K562 (cell line): Measurements from ENCODE around the gene SRPX.

Experiments
- BRCA1 ChIP-seq, 2 experiments: fragments of 450-650 bp in 1 of 2; sonication (generic) in 1 of 2; formaldehyde crosslinking in 1 of 2; IDR thresholded peaks; 2 replicates each; pipeline versions ENCODE4 v1.5.0 to v1.6.1; 2017 to 2020; ENCODE audit warnings: mild to moderate bottlenecking in 1 of 2, missing genetic modification reagents in 1 of 2
- CAMTA2 ChIP-seq: fragments of 250-450 bp; sonication (Bioruptor Pico); conservative IDR thresholded peaks from 2 replicates; pipeline ENCODE4 v1.5.1; 2022
- EGR1 ChIP-seq: fragments of 450-650 bp; conservative IDR thresholded peaks from 2 replicates; pipeline ENCODE4 v1.6.1; 2017; ENCODE audit warnings: mild to moderate bottlenecking
- FOXM1 ChIP-seq, 2 experiments: fragments of 450-650 bp in 1 of 2; sonication (generic) in 1 of 2; formaldehyde crosslinking in 1 of 2; IDR thresholded peaks; 2 replicates each; pipeline versions ENCODE4 v1.6.1 to v1.9.0; 2017 to 2022; ENCODE audit warnings: low read depth in 2 of 2, mild to moderate bottlenecking in 2 of 2, missing genetic modification reagents in 1 of 2, moderate library complexity in 1 of 2
- GABPB2 ChIP-seq: fragments of 250-450 bp; sonication (Bioruptor Pico); conservative IDR thresholded peaks from 2 replicates; pipeline ENCODE4 v1.5.1; 2021; ENCODE audit warnings: mild to moderate bottlenecking
- MEF2A ChIP-seq: IDR thresholded peaks from 2 replicates; pipeline ENCODE4 v1.6.1; 2011; ENCODE audit warnings: low read depth, mild to moderate bottlenecking, low read length, moderate library complexity; ENCODE audit not compliant: control insufficient read depth
- PHB2 ChIP-seq: fragments of 450-650 bp; IDR thresholded peaks from 2 replicates; pipeline ENCODE4 v1.6.1; 2017; ENCODE audit warnings: low read depth
- PHF20 ChIP-seq: fragments of 450-650 bp; IDR thresholded peaks from 2 replicates; pipeline ENCODE4 v1.6.1; 2018; ENCODE audit not compliant: partially characterized antibody
- TSC22D4 ChIP-seq: fragments of 450-650 bp; IDR thresholded peaks from 2 replicates; pipeline ENCODE4 v1.6.1; 2016; ENCODE audit warnings: missing genetic modification characterization, missing biosample characterization, control low read depth
- TF ChIP-seq, protein P1 (sequence below), 3 experiments: IDR thresholded peaks in 2 of 3; conservative IDR thresholded peaks in 1 of 3; 2 replicates each; pipeline ENCODE4 v1.5.1; 2011 to 2012; ENCODE audit warnings: low read length in 3 of 3, mild to moderate bottlenecking in 3 of 3, control low read depth in 2 of 3, improper control_type of control experiment in 1 of 3, inconsistent platforms in 1 of 3, low read depth in 1 of 3, mixed read lengths in 1 of 3, moderate library complexity in 1 of 3; ENCODE audit not compliant: insufficient read depth in 2 of 3
- TF ChIP-seq, protein P2 (sequence below): sonication (generic); formaldehyde crosslinking; IDR thresholded peaks from 2 replicates; pipeline ENCODE4 v1.5.0; 2020; ENCODE audit warnings: missing genetic modification reagents
- TF ChIP-seq, protein P3 (sequence below), 2 experiments: fragments of 450-650 bp in 1 of 2; sonication (generic) in 1 of 2; formaldehyde crosslinking in 1 of 2; IDR thresholded peaks; 2 replicates each; pipeline versions ENCODE4 v1.7.1 to v1.9.0; 2016 to 2022; ENCODE audit warnings: inconsistent platforms in 1 of 2, mild to moderate bottlenecking in 1 of 2, missing genetic modification reagents in 1 of 2
- TF ChIP-seq, protein P4 (sequence below): fragments of 250-450 bp; sonication (Bioruptor Pico); IDR thresholded peaks from 2 replicates; pipeline ENCODE4 v1.5.0; 2021

DNA sequence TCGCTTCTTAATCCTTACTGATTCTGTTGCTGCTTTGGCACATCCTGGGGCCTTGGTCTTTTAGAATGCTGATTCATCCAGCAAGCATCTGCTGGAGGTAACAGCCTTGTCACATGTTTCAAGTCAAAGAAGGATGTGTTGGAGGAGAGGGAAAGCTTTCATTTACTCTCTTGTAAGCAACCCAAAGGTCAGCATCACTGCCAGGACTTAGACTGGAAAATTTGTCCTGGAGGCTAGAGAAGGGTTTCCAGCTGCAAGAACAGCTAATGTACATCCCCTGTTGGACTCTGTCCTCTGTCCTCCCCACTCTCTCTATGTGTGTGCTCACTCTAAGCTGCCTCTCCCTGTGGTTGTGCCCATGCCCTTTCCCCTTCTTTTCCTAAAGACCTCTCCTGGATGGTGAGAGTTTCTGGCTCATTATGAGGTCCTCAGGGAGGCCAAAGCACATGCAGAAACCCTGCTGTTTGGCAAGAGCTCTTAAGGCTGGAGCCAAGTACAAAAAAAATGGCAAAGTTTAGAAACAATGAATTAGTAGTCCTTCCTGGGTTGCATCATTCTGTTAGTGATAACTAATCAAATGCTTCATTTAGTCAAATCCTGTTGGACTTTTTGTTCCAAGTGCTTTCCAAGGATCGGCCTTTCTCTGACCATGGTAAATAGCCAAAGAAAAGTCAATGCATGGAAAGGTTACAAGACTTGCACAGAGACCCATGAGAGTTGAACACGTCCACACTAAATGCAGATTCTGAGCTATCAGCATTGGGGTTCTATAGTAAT is 13.4 kb upstream of the SRPX start:
- TF ChIP-seq GABPB2 (CRISPR knock-in tag) (no peak), BRCA1 (IDR thresholded peaks at IDR 0.05) (no peak), BRCA1 (CRISPR knock-in tag; IDR thresholded peaks at IDR 0.05) (no peak), PHF20 (no peak), PHB2 (no peak), TSC22D4 (no peak), MEF2A (no peak), EGR1 (no peak), FOXM1 (IDR thresholded peaks at IDR 0.05; ENCODE audit: low read depth) (no peak), FOXM1 (CRISPR knock-in tag; IDR thresholded peaks at IDR 0.05; ENCODE audit: low read depth) (no peak), CAMTA2 (CRISPR knock-in tag) (no peak)
- TF ChIP-seq, protein P1, sequence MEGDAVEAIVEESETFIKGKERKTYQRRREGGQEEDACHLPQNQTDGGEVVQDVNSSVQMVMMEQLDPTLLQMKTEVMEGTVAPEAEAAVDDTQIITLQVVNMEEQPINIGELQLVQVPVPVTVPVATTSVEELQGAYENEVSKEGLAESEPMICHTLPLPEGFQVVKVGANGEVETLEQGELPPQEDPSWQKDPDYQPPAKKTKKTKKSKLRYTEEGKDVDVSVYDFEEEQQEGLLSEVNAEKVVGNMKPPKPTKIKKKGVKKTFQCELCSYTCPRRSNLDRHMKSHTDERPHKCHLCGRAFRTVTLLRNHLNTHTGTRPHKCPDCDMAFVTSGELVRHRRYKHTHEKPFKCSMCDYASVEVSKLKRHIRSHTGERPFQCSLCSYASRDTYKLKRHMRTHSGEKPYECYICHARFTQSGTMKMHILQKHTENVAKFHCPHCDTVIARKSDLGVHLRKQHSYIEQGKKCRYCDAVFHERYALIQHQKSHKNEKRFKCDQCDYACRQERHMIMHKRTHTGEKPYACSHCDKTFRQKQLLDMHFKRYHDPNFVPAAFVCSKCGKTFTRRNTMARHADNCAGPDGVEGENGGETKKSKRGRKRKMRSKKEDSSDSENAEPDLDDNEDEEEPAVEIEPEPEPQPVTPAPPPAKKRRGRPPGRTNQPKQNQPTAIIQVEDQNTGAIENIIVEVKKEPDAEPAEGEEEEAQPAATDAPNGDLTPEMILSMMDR (IDR thresholded peaks at IDR 0.05 in 2 of 3, conservative IDR thresholded peaks at IDR 0.05 in 1 of 3; ENCODE audit: insufficient read depth in 2 of 3, low read depth in 1 of 3, low read length in 3 of 3), result no peak
- TF ChIP-seq, protein P2, sequence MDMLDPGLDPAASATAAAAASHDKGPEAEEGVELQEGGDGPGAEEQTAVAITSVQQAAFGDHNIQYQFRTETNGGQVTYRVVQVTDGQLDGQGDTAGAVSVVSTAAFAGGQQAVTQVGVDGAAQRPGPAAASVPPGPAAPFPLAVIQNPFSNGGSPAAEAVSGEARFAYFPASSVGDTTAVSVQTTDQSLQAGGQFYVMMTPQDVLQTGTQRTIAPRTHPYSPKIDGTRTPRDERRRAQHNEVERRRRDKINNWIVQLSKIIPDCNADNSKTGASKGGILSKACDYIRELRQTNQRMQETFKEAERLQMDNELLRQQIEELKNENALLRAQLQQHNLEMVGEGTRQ (CRISPR knock-in tag), result no peak
- TF ChIP-seq, protein P3, sequence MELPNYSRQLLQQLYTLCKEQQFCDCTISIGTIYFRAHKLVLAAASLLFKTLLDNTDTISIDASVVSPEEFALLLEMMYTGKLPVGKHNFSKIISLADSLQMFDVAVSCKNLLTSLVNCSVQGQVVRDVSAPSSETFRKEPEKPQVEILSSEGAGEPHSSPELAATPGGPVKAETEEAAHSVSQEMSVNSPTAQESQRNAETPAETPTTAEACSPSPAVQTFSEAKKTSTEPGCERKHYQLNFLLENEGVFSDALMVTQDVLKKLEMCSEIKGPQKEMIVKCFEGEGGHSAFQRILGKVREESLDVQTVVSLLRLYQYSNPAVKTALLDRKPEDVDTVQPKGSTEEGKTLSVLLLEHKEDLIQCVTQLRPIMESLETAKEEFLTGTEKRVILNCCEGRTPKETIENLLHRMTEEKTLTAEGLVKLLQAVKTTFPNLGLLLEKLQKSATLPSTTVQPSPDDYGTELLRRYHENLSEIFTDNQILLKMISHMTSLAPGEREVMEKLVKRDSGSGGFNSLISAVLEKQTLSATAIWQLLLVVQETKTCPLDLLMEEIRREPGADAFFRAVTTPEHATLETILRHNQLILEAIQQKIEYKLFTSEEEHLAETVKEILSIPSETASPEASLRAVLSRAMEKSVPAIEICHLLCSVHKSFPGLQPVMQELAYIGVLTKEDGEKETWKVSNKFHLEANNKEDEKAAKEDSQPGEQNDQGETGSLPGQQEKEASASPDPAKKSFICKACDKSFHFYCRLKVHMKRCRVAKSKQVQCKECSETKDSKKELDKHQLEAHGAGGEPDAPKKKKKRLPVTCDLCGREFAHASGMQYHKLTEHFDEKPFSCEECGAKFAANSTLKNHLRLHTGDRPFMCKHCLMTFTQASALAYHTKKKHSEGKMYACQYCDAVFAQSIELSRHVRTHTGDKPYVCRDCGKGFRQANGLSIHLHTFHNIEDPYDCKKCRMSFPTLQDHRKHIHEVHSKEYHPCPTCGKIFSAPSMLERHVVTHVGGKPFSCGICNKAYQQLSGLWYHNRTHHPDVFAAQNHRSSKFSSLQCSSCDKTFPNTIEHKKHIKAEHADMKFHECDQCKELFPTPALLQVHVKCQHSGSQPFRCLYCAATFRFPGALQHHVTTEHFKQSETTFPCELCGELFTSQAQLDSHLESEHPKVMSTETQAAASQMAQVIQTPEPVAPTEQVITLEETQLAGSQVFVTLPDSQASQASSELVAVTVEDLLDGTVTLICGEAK (IDR thresholded peaks at IDR 0.05), result no peak
- TF ChIP-seq, protein P3 (CRISPR knock-in tag; IDR thresholded peaks at IDR 0.05), result no peak
- TF ChIP-seq, protein P4, sequence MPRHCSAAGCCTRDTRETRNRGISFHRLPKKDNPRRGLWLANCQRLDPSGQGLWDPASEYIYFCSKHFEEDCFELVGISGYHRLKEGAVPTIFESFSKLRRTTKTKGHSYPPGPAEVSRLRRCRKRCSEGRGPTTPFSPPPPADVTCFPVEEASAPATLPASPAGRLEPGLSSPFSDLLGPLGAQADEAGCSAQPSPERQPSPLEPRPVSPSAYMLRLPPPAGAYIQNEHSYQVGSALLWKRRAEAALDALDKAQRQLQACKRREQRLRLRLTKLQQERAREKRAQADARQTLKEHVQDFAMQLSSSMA (CRISPR knock-in tag), result no peak
